Activated CD4-positive, alpha-beta T cell treated with anti-CD3 and anti-CD28 coated beads, Interleukin-2, amount 50 U/mL, for 16 hours (primary cell): ENCODE data around the gene SSMEM1.
"Not testable (repeated sequence)": the region's sequence is repeated elsewhere in the genome, so short reads cannot be mapped to it uniquely, and the experiment has no call there.

Source experiments
- DNase-seq: peaks from one replicate; pipeline ENCODE4 v3.0.0-alpha.2; 2020

Gene SSMEM1

GRCh38 chr7:130216025-130216424 lies 8.4 kb downstream of the SSMEM1 start:
- DNase-seq = no peak

GRCh38 chr7:130216750-130217149 lies 9.1 kb downstream of the SSMEM1 start:
- DNase-seq = no peak

GRCh38 chr7:130218806-130219620 lies 11.4 kb downstream of the SSMEM1 start:
- no peak for DNase-seq

DNA sequence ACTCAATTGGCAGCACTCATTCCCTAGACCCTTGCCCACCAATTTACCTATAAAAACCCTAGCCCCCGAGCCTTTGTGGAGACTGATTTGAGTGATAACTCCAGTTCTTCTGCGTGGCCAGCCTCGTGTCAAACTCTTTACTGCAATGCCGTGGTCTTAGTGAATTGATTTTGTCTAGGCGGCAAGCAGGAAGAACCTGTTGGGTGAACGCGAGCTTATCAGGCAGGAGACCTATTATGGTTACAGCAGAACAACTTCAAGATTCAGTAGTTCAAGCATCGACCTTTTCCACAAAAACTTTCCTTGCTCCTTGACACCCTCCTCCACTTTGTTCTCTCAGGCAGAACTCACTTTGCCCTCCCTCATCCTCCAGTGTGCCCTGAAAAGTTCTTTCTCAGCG lies 12.2 kb downstream of the SSMEM1 start:
- DNase-seq = no peak

GRCh38 chr7:130221746-130222145 lies 14.1 kb downstream of the SSMEM1 start:
- no peak for DNase-seq

GRCh38 chr7:130223646-130224045 lies 16.0 kb downstream of the SSMEM1 start:
- DNase-seq = no peak

GRCh38 chr7:130224210-130224609 lies 16.6 kb downstream of the SSMEM1 start:
- no peak for DNase-seq

DNA sequence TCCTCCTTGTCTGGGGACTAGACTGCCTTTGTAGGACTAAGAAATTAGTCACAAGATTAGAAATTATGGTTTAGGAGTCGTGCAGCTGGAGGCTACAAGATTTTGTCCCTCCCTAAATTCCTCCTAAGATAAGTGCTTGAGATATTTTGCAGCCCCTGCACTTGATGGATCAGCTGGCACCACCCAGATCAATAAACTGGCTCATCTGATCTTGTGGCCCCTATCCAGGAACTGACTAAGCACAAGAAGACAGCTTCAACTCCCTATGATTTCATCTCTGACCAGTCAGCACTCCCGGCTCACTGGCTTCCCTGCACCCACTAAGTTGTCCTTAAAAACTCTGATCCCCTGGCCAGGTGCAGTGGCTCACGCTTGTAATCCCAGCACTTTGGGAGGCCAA lies 17.3 kb downstream of the SSMEM1 start:
- not testable (repeated sequence) for DNase-seq

GRCh38 chr7:130226333-130226732 lies 18.7 kb downstream of the SSMEM1 start:
- no peak for DNase-seq

GRCh38 chr7:130227883-130228575 lies 20.4 kb downstream of the SSMEM1 start:
- DNase-seq = no peak

DNA sequence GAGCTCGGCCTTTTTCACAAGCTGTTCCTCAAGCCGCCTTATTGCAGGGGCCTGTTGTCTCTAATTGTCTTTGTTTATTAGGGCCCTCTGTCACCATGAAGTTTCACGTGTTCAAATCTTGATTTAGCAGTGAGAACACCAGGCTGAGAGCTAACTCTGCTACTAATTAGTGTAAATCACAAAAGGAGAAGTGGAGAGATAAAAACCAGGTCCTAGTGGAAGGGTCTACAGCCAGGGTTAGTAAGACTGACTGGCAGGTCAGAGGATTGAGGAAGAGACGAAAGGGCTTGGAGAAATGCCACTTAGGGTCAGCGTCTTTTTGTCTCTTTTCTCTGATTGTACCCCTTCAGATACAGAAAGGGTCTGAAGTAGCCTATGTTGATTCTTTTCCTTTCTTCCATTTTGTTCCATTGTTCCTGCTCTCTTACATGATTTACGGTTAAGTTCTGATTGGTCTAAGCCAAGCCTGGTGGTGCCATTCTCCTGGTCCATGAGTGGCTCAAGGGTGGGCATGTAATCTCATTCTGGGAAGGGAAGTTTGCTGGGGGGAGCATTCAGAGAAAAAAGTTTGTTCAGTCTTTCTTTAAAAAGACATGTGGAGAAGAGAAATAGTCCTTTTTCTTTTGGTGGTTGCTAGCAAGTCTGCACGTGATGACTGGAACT lies 21.3 kb downstream of the SSMEM1 start:
- no peak for DNase-seq

DNA sequence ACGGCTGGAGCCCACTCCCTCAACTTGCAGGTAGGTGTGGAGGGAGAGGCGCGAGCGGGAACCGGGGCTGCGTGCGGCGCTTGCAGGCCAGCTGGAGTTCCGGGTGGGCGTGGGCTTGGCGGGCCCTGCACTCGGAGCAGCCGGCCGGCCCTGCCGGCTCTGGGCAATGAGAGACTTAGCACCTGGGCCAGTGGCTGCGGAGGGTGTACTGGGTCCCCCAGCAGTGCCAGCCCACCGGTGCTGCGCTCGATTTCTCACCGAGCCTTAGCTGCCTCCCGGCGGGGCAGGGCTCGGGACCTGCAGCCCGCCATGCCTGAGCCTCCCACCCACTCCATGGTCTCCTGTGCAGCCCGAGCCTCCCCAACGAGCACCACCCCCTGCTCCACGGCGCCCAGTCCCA lies 22.3 kb downstream of the SSMEM1 start:
- not testable (repeated sequence) for DNase-seq

- no peak for DNase-seq
These were observed 24.1 kb downstream of the SSMEM1 start for GRCh38 chr7:130231792-130232191.

DNA sequence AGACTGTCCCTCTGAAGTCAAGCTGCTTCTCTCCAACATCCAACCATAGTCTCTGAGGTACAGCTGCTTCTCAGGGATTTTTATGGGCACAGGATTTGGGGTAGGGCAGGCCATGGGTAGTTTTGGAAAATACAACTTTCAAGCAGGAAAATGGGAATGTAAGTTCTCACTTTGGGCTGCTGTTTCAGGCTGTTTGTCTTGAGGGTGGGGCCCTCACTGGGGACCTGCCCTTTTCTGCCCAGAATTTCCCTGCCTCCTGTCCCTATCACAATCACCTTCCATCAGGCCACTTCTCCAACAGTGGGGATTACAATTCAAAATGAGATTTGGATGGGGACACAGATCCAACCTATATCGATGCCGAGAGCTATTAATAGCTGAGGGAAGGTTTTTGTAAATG lies 24.5 kb downstream of the SSMEM1 start:
- DNase-seq = no peak

DNA sequence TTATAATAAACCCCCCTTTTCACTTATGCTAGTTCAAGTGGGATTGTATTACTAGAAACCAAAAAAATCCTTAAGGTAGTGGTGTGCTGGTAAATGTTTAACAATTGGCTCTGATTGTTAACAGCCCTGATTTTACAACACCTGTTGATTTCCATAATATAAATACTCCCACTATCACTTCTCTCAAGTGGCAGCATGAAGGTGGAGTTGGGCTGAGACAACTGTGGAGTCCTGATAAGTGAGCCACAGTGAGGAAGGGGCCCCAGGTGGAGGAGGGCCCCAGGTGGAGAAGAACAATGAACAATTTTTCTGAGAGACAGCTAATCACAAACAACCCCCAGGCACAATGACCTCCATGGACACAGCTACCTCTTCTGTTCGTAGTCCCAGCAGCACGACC lies 26.4 kb downstream of the SSMEM1 start:
- no peak for DNase-seq

DNA sequence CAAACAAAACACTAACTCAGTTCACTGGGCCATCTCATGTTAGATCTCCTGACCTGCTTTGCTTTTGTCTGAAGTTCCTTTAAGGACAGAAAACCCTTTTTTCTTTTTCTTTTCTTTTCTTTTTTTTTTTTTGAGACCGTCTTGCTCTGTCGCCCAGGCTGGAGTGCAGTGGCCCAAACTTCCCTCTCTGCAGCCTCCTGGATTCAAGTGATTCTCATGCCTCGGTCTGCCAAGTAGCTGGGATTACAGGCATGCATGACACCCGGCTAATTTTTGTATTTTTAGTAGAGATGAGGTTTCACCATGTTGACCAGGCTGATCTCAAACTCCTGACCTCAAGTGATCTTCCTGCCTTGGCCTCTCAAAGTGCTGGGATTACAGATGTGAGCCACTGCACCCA lies 28.7 kb downstream of the SSMEM1 start:
- DNase-seq = not testable (repeated sequence)

DNA sequence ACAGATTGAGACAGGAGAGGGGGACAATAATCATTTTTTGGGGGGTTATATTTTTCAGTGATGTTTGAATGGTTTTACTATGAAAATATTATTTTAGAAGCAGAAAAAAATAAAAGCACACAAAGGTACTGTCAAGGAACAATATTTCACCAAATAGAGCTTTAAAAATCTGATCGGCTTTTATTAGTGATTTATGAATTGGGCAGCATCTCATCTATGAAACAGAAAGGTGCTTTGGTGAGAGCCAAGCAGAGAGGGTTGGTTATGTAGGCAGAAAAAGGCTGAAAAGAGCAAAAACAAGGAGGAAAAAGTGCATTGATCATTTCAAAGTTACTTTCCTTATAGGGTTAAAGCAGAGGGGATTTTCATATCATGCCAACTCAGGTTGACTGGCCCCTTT lies 32.6 kb downstream of the SSMEM1 start:
- no peak for DNase-seq

- peak; percentile 49 for DNase-seq
These were observed 34.7 kb downstream of the SSMEM1 start for GRCh38 chr7:130242198-130243014.

GRCh38 chr7:130243486-130243885 lies 35.8 kb downstream of the SSMEM1 start:
- peak; percentile 17 for DNase-seq

GRCh38 chr7:130246491-130246890 lies 38.8 kb downstream of the SSMEM1 start:
- DNase-seq = not testable (repeated sequence)

DNA sequence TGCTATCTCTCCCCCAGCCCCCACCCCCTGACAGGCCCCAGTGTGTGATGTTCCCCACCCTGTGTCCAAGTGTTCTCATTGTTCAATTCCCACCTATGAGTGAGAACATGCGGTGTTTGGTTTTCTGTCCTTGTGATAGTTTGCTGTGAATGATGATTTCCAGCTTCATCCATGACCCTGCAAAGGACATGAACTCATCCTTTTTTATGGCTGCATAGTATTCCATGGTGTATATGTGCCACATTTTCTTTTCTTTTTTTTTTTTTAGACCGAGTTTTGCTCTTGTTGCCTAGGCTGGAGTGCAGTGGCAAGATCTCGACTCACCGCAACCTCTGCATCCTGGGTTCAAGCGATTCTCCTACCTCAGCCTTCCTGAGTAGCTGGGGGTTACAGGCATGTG lies 41.2 kb downstream of the SSMEM1 start:
- not testable (repeated sequence) for DNase-seq

DNA sequence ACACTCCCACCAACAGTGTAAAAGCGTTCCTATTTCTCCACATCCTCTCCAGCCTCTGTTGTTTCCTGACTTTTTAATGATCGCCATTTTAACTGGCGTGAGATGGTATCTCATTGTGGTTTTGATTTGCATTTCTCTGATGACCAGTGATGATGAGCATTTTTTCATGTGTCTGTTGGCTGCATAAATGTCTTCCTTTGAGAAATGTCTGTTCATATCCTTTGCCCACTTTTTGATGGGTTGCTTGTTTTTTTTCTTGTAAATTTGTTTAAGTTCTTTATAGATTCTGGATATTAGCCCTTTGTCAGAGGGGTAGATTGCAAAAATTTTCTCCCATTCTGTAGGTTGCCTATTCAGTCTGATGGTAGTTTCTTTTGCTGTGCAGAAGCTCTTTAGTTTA lies 42.0 kb downstream of the SSMEM1 start:
- DNase-seq = not testable (repeated sequence)

GRCh38 chr7:130254555-130254954 lies 46.9 kb downstream of the SSMEM1 start:
- no peak for DNase-seq
